Thoracic aorta (tissue), 2 donors: ENCODE results near the gene PREPL. TPM values are rescaled to one million over a fixed set of nuclear protein-coding genes. Genes with fewer than 3 reads are reported as not detected.
A peak's percentile ranks its signal among the peaks of the same experiment; 100 is the strongest.

Experiments
- ATAC-seq: fragments of 150-250 bp; one replicate; pipeline ENCODE4 v1.8.0; 2017; ENCODE audit warnings: low read depth; ENCODE audit not compliant: insufficient number of reproducible peaks, low FRiP score
- DNase-seq: peaks from one replicate; pipeline ENCODE4 v3.0.0-alpha.2; 2020; ENCODE audit warnings: low spot score
- H3K27ac ChIP-seq, 2 donors: fragments of 200-600 bp; sonication (generic); 1 replicate in 1 of 2; 2 replicates in 1 of 2; pipeline ENCODE4 v1.5.1; 2016; ENCODE audit warnings: mild to moderate bottlenecking in 2 of 2, moderate library complexity in 2 of 2
- H3K27me3 ChIP-seq: fragments of 200-600 bp; sonication (generic); replicated peaks from 2 replicates; pipeline ENCODE4 v1.6.0; 2016; ENCODE audit warnings: mild to moderate bottlenecking; ENCODE audit not compliant: insufficient read depth
- H3K36me3 ChIP-seq: fragments of 200-600 bp; sonication (generic); one replicate; pipeline ENCODE4 v1.5.1; 2016
- H3K4me1 ChIP-seq, 2 donors: fragments of 200-600 bp; sonication (generic); 1 replicate in 1 of 2; 2 replicates in 1 of 2; pipeline versions ENCODE4 v1.5.1 to v1.6.0; 2016; ENCODE audit warnings: low read depth in 2 of 2, mild to moderate bottlenecking in 1 of 2; ENCODE audit not compliant: control insufficient read depth in 1 of 2
- H3K4me3 ChIP-seq: fragments of 200-600 bp; sonication (generic); 2 replicates; pipeline ENCODE4 v1.5.1; 2016; ENCODE audit warnings: mild to moderate bottlenecking
- H3K9me3 ChIP-seq: fragments of 200-600 bp; sonication (generic); 2 replicates; pipeline ENCODE4 v1.5.1; 2016
- total RNA-seq, 2 donors: library from RNA; depleted of rRNA; stranded (reverse); fragments of >200 nt; gene quantifications; one replicate each; pipeline versions ENCODE4 v1.1.0 to v1.2.3, GENCODE V29; 2016
- TF ChIP-seq, protein P1 (sequence below): fragments of 200-600 bp; sonication (generic); IDR thresholded peaks from one replicate; pipeline ENCODE4 v1.5.1; 2019; ENCODE audit warnings: antibody characterized with exemption

Gene PREPL
- total RNA-seq, 2 donors from 2014 or later, result 56.0 to 65.2 TPM

DNA sequence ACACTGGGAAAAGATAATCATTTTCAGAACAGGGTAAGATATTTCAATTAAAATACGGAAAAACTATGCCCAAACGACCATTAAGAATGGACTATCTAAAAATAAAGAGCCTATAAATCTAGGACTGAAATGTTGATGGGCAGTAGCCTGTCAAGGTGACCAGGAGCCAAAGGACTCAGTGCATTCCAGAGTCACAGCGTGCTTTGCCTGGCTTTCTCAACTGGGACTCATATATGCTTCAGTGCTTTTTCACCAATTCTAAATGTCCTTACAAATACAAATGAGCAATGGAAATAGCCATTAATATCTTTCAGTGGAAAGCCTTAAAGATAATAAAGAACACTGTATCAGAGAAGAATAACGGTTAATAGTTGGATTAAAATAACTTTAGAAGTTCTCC, 35.4 kb downstream of the PREPL start:
- H3K9me3 ChIP-seq, result no peaks in the 10 kb centered on the region
- no peak overlapping the region for H3K4me3 ChIP-seq
- peaks cover 19% of the 10 kb centered on the region for H3K36me3 ChIP-seq
- H3K27ac ChIP-seq, result peak overlapping the region; percentile 36 to 59
- no peaks in the 10 kb centered on the region for H3K27me3 ChIP-seq
- ATAC-seq (no peak), DNase-seq (no peak)
- TF ChIP-seq, protein P1, sequence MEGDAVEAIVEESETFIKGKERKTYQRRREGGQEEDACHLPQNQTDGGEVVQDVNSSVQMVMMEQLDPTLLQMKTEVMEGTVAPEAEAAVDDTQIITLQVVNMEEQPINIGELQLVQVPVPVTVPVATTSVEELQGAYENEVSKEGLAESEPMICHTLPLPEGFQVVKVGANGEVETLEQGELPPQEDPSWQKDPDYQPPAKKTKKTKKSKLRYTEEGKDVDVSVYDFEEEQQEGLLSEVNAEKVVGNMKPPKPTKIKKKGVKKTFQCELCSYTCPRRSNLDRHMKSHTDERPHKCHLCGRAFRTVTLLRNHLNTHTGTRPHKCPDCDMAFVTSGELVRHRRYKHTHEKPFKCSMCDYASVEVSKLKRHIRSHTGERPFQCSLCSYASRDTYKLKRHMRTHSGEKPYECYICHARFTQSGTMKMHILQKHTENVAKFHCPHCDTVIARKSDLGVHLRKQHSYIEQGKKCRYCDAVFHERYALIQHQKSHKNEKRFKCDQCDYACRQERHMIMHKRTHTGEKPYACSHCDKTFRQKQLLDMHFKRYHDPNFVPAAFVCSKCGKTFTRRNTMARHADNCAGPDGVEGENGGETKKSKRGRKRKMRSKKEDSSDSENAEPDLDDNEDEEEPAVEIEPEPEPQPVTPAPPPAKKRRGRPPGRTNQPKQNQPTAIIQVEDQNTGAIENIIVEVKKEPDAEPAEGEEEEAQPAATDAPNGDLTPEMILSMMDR, result no peak
- peaks cover 34 to 58% of the 10 kb centered on the region in 2 donors for H3K4me1 ChIP-seq

DNA sequence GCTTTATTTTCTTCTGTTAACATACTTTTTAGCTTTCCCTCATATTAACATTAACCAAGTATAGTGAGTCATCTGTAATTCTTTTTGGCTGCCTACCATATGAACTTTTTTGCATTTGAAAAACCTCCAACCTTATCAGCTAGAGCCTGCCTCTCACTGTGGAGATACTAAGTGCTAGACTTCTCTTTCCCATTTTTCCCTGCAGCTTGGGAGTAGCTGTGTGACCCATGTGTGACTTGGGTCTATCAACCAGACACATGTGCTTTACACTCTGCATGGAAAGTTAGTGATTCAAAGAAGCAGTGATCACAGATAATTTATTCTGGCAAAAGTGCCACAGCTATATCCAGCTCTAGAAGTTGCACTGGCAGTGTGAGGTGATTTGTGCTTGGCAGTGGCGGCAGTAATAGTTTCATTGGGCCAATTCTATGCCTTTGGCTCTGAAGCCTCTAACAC, 36.3 kb downstream of the PREPL start:
- Histone ChIP-seq H3K27me3 (no peaks in the 10 kb centered on the region), H3K9me3 (no peaks in the 10 kb centered on the region), H3K4me1 (peaks cover 29 to 55% of the 10 kb centered on the region in 2 donors), H3K4me3 (peak overlapping the region; percentile 16), H3K36me3 (peaks cover 24% of the 10 kb centered on the region), H3K27ac (peak overlapping the region; percentile 36 to 59)
- no peak for ATAC-seq
- TF ChIP-seq, protein P1, result no peak
- no peak for DNase-seq

DNA sequence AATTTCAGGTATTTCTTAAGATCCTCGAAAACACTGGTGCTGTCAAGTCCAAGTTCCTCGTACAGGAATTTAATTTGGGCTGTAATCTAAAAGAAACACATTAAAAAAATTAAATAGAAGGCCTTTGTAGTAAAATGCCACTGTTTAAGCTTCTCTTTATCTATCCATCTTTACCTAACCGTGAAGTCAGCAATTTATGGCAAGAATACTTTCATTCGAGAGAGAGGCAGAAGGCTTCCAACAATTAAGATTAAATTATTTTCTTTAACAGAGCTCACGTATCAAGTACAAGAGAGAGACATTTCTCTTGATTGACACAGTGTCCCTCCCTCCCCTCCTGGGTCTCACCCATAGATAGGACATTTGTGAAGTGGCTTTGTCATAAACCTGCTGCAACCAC, 39.9 kb downstream of the PREPL start:
- H3K9me3 ChIP-seq, result no peaks in the 10 kb centered on the region
- no peaks in the 10 kb centered on the region for H3K27me3 ChIP-seq
- H3K27ac ChIP-seq, result no peak overlapping the region
- no peak for ATAC-seq
- TF ChIP-seq, protein P1, result no peak
- peaks cover 17 to 22% of the 10 kb centered on the region in 2 donors for H3K4me1 ChIP-seq
- H3K36me3 ChIP-seq, result peaks cover 32% of the 10 kb centered on the region
- DNase-seq, result no peak
- no peak overlapping the region for H3K4me3 ChIP-seq

DNA sequence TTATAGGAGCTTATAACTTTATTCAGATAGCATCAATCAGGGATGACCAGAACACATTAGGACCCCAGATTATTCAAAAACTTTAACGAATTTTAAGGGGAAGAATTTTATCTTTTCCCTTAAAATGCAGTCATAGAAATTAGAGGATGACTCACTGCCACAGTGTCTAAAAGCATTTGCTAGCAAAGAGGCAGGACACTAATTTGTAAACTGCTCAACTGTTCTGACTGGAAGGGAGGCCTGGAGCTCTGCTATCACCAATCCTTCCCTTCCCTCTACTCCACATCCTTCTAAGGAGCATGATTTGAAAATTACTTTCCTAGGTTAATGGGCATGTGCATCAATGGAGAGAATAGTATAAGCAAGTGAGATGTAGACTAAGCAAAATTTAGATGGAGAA, 40.5 kb downstream of the PREPL start:
- no peak for ATAC-seq
- no peak for DNase-seq
- Histone ChIP-seq H3K4me1 (peaks cover 15 to 17% of the 10 kb centered on the region in 2 donors), H3K36me3 (peaks cover 36% of the 10 kb centered on the region), H3K4me3 (no peak overlapping the region), H3K27me3 (no peaks in the 10 kb centered on the region), H3K27ac (no peak overlapping the region), H3K9me3 (no peaks in the 10 kb centered on the region)
- TF ChIP-seq, protein P1, result no peak

DNA sequence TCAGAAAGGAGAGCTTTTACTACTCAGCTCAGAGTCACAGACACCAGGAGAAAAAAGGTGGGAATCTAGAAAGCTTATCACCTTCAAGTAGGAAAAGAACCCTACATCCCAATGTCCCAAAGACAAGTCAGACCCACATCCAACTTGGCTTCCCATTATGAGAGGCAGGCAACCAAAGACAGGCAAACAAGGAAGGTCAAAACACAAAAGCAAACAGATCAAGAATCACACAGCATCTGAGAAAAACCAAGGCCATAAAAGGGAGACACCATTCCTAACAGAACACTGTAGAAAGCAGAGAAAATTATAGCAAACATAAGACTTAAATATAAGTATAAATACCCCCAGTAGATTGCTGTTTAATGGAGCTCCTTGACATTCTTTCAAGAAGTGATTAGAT, 45.3 kb downstream of the PREPL start:
- no peak for DNase-seq
- TF ChIP-seq, protein P1, result no peak
- no peak overlapping the region for H3K27ac ChIP-seq
- H3K27me3 ChIP-seq, result no peaks in the 10 kb centered on the region
- no peak for ATAC-seq
- H3K9me3 ChIP-seq, result peaks cover 4% of the 10 kb centered on the region
- no peaks in the 10 kb centered on the region for H3K4me1 ChIP-seq
- H3K36me3 ChIP-seq, result peaks cover 45% of the 10 kb centered on the region
- no peak overlapping the region for H3K4me3 ChIP-seq
